NCI-H128 (cell line): ENCODE results near the gene MS4A6A.
"Not testable (repeated sequence)": the region's sequence is repeated elsewhere in the genome, so short reads cannot be mapped to it uniquely, and the experiment has no call there.

Source experiments
- DNase-seq: peaks from one replicate; lab custom pipeline; 2025; ENCODE audit not compliant: unreplicated experiment; lab: John Stamatoyannopoulos, UW

MS4A6A gene

GRCh38 chr11:60130496-60130895 is 52.4 kb downstream of the MS4A6A start:
- no peak for DNase-seq

DNA sequence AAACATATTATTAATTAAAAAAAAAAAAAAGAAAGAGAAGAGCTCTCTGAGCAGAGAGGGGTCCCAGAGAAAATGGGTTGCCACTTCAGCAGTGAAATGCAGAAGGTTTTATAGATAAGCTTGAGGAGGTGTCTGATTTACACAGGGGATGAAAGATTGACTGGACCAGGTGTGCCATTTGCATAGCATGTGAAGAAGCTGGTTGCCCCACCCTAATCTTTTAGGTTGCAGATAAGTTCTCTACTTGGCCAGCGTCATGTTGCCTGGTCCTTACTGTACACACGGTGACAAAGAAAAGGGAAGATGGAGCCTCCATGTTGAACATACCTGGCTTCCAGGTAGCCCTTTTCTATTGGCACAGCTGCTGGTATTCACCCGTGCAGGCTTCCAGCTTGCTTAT is 53.0 kb downstream of the MS4A6A start:
- DNase-seq: no peak

- not testable (repeated sequence) for DNase-seq
Measured at GRCh38 chr11:60128866-60129265, 54.0 kb downstream of the MS4A6A start.

GRCh38 chr11:60128376-60128775 is 54.5 kb downstream of the MS4A6A start:
- no peak for DNase-seq

GRCh38 chr11:60127311-60127811 is 55.5 kb downstream of the MS4A6A start:
- DNase-seq: no peak

- no peak for DNase-seq
Measured at GRCh38 chr11:60125956-60126585, 56.8 kb downstream of the MS4A6A start.

GRCh38 chr11:60124802-60125432 is 58.0 kb downstream of the MS4A6A start:
- no peak for DNase-seq
